ENCODE measurements around the gene INKA1. TPM values are rescaled to one million over a fixed set of nuclear protein-coding genes. Genes with fewer than 3 reads are reported as not detected.

Gene INKA1
- total RNA-seq: under 1 TPM; 0.50 to 0.70 TPM

GRCh38 chr3:49802719-49803464, at the start of gene INKA1:
INKA1 (plus strand) TSS chr3:49803261; CDS start chr3:49803393, 132 bp downstream.
- H3K36me3 Mint-ChIP-seq (ENCODE audit: low read depth): no peaks in the 10 kb centered on the region
- intact Hi-C loops (cut with DNase I, micrococcal nuclease): loop anchor here (1.0 to 5.0 kb wide), 13 partner anchors 11 to 424 kb away; partner anchors contain the start of genes IP6K1 (in 2 of the 2), AMIGO3 (in 1 of the 2), APEH (in 1 of the 2) and DAG1 (in 1 of the 2)
- peak; percentile 94 for DNase-seq
- H3K4me1 Mint-ChIP-seq: peaks cover 40% of the 10 kb centered on the region
- peak; percentile 87 for ATAC-seq
- peaks cover 10% of the 10 kb centered on the region for H3K27me3 Mint-ChIP-seq
- H3K27ac Mint-ChIP-seq: peak within 1 kb of the TSS; percentile 55
- CTCF ChIA-PET: interaction anchor here (0.5 to 5.2 kb wide), 30 partner anchors 10 to 1873 kb away, joined by 3 to 56 read pairs (median 3); partner anchors contain the start of genes IP6K1 and UBA7
- POLR2A ChIA-PET: interaction anchor here (0.6 to 2.9 kb wide), 2 partner anchors 10 to 36 kb away, joined by 4 to 16 read pairs; partner anchors contain the start of gene UBA7
- H3K4me3 Mint-ChIP-seq: peak within 1 kb of the TSS; percentile 79
- no peaks in the 10 kb centered on the region for H3K9me3 Mint-ChIP-seq (ENCODE audit: low read depth)

DNA sequence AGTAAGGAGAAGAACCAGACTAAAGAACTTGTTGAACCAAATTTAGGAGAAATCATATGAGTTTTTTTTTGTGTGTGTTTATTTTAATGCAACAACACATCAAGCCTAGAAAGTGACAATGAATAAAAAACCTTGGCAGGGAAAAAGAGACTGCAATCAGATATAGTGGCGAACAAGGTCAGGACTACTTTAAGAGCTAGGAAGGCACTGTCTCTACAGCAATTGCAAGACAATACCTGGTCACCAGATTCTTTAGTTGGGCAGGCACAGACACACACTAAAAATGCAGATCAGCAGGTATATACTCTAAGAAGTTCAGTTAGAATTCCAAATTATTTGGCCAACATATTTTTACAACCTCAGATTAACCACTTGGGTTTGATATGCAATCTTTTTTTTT, 48.5 kb upstream of the INKA1 start:
- H3K4me1 Mint-ChIP-seq: peaks cover 28% of the 10 kb centered on the region
- CTCF ChIA-PET: interaction anchor here (0.8 kb wide), 1 partner anchor 17 kb away, joined by 4 read pairs; no protein-coding TSS in a partner anchor
- POLR2A ChIA-PET: no interaction called here

DNA sequence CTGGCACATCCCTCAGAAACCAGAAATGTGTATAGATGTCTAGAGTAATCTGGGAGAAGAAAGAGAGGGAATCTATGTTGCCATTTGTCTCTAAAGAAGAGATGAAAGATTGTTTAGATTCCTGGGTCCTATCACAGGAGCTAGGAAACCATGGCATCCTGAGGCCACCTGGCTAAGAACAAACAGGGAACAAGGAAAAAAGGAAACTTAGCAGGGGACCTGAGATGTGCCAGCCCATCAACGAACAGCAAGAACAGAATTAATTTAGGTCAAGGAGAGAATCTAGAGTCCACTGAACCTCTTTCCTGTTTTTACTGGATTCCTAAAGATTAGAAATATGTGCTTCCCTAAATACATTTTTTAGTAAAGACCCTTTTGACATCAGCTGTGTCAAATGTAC, 47.0 kb upstream of the INKA1 start:
- Mint-ChIP-seq H3K27ac (no peak overlapping the region), H3K4me1 (peaks cover 28% of the 10 kb centered on the region), H3K36me3 (ENCODE audit: low read depth) (peaks cover 5% of the 10 kb centered on the region), H3K9me3 (ENCODE audit: low read depth) (no peaks in the 10 kb centered on the region), H3K27me3 (no peaks in the 10 kb centered on the region), H3K4me3 (no peak overlapping the region)
- POLR2A ChIA-PET: no interaction called here
- intact Hi-C loops (cut with DNase I, micrococcal nuclease): no loop called here
- CTCF ChIA-PET: no interaction called here
- DNase-seq (no peak), ATAC-seq (no peak)

More for the DNA sequence above, 48.5 kb upstream of the INKA1 start:
- Mint-ChIP-seq H3K36me3 (ENCODE audit: low read depth) (peaks cover 5% of the 10 kb centered on the region), H3K4me3 (no peak overlapping the region), H3K27me3 (no peaks in the 10 kb centered on the region), H3K9me3 (ENCODE audit: low read depth) (no peaks in the 10 kb centered on the region), H3K27ac (no peak overlapping the region)
- DNase-seq (no peak), ATAC-seq (no peak)
- intact Hi-C loops (cut with DNase I, micrococcal nuclease): no loop called here

GRCh38 chr3:49757197-49757596, 45.9 kb upstream of the INKA1 start:
- Mint-ChIP-seq H3K9me3 (ENCODE audit: low read depth) (no peaks in the 10 kb centered on the region), H3K27ac (no peak overlapping the region), H3K36me3 (ENCODE audit: low read depth) (peaks cover 5% of the 10 kb centered on the region), H3K27me3 (no peaks in the 10 kb centered on the region), H3K4me1 (peaks cover 28% of the 10 kb centered on the region), H3K4me3 (no peak overlapping the region)
- CTCF ChIA-PET: interaction anchor here (0.7 to 1.5 kb wide), 4 partner anchors 12 to 395 kb away, joined by 3 to 5 read pairs (median 4); partner anchors contain the start of gene INKA1
- ATAC-seq: no peak
- intact Hi-C loops (cut with DNase I, micrococcal nuclease): no loop called here
- POLR2A ChIA-PET: no interaction called here
- DNase-seq: no peak

DNA sequence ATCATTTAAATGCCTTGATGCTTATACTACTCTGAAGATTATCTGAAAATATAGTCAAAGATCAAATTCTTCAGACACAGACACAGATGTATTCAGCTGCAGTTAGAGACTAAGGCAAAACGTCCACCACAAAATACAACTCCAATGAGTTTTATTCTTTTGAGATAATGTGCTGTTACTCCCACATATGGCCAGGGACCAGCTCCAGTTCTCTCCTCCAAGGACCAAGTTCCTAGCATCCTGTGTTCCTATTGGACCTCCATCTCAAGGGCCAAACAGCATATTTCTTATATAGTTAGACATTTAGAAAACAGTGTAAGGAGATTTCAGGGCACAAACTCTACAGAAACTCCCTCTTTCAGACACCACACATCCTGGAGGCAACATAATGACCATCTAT, 43.8 kb upstream of the INKA1 start:
- no peak for ATAC-seq
- DNase-seq: no peak
- ChIA-PET POLR2A (no interaction called here), CTCF (interaction anchor here (1.0 kb wide), 1 partner anchor 44 kb away, joined by 3 read pairs; the partner anchor contains the start of gene INKA1)
- Mint-ChIP-seq H3K36me3 (ENCODE audit: low read depth) (peaks cover 2% of the 10 kb centered on the region), H3K9me3 (ENCODE audit: low read depth) (no peaks in the 10 kb centered on the region), H3K27me3 (no peaks in the 10 kb centered on the region), H3K27ac (no peak overlapping the region), H3K4me3 (no peak overlapping the region), H3K4me1 (peaks cover 22% of the 10 kb centered on the region)
- intact Hi-C loops (cut with DNase I, micrococcal nuclease): no loop called here

- no peaks in the 10 kb centered on the region for H3K27me3 Mint-ChIP-seq
- POLR2A ChIA-PET: interaction anchor here (0.6 kb wide), 1 partner anchor 22 kb away, joined by 6 read pairs; no protein-coding TSS in a partner anchor
- peaks cover 14% of the 10 kb centered on the region for H3K4me1 Mint-ChIP-seq
- CTCF ChIA-PET: interaction anchor here (0.7 to 0.9 kb wide), 2 partner anchors 15 to 17 kb away, joined by 3 read pairs; no protein-coding TSS in a partner anchor
- intact Hi-C loops (cut with DNase I, micrococcal nuclease): no loop called here
- H3K36me3 Mint-ChIP-seq (ENCODE audit: low read depth): peaks cover 6% of the 10 kb centered on the region
- no peak overlapping the region for H3K27ac Mint-ChIP-seq
- ATAC-seq: no peak
- no peak for DNase-seq
- no peaks in the 10 kb centered on the region for H3K9me3 Mint-ChIP-seq (ENCODE audit: low read depth)
- no peak overlapping the region for H3K4me3 Mint-ChIP-seq
These were observed 41.4 kb upstream of the INKA1 start for GRCh38 chr3:49761661-49762060.

DNA sequence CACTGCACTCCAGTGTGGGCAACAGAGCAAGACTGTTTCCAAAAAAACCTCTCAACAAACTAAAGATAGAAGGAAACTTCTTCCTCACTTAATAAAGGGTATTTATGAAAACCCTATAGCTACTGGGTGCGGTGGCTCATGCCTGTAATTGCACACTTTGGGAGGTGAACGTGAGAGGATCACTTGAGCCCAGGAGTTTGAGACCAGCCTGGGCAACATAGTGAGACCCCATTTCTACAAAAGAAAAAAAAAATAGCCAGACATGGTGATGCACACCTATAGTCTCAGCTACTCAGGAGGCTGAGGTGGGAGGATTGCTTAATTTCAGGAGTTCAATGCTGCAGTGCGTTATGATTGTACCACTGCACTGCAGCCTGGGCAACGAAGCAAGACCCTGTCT, 39.1 kb upstream of the INKA1 start:
- POLR2A ChIA-PET: interaction anchor here (0.6 kb wide), 1 partner anchor 157 kb away, joined by 3 read pairs; no protein-coding TSS in a partner anchor
- intact Hi-C loops (cut with DNase I, micrococcal nuclease): no loop called here
- H3K4me3 Mint-ChIP-seq: no peak overlapping the region

GRCh38 chr3:49769286-49769915, 33.7 kb upstream of the INKA1 start:
- POLR2A ChIA-PET: interaction anchor here (0.6 kb wide), 1 partner anchor 23 kb away, joined by 6 read pairs; no protein-coding TSS in a partner anchor
- no peaks in the 10 kb centered on the region for H3K27me3 Mint-ChIP-seq
- peak overlapping the region; percentile 9 for H3K27ac Mint-ChIP-seq
- intact Hi-C loops (cut with DNase I, micrococcal nuclease): no loop called here
- peaks cover 32% of the 10 kb centered on the region for H3K4me1 Mint-ChIP-seq
- no peaks in the 10 kb centered on the region for H3K9me3 Mint-ChIP-seq (ENCODE audit: low read depth)
- DNase-seq (no peak), ATAC-seq (peak; percentile 61)
- H3K4me3 Mint-ChIP-seq: no peak overlapping the region
- peaks cover 15% of the 10 kb centered on the region for H3K36me3 Mint-ChIP-seq (ENCODE audit: low read depth)
- CTCF ChIA-PET: interaction anchor here (0.6 to 1.1 kb wide), 5 partner anchors 12 to 491 kb away, joined by 3 to 4 read pairs (median 3); no protein-coding TSS in a partner anchor

More for the DNA sequence above, 39.1 kb upstream of the INKA1 start:
- Mint-ChIP-seq H3K4me1 (peaks cover 12% of the 10 kb centered on the region), H3K36me3 (ENCODE audit: low read depth) (peaks cover 6% of the 10 kb centered on the region), H3K27me3 (no peaks in the 10 kb centered on the region), H3K9me3 (ENCODE audit: low read depth) (no peaks in the 10 kb centered on the region), H3K27ac (no peak overlapping the region)
- CTCF ChIA-PET: no interaction called here
- ATAC-seq (no peak), DNase-seq (no peak)

DNA sequence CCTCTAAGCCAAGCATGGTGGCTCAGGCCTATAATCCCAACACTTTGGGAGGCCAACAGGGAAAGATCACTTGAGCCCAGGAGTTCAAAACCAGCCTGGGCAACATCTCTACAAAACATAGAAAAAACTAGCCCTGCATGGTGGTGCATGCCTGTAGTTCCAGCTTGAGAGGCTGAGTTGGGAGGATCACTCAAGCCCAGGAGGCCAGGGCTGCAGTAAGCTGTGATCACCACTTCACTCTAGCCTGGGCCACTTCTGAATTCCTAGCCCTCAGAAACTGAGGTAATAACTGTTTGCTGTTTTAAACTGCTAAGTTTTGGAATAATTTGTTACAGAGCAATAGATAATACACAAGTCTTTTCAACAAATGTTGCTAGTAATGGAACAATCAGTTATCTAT, 33.1 kb upstream of the INKA1 start:
- intact Hi-C loops (cut with DNase I, micrococcal nuclease): no loop called here
- H3K36me3 Mint-ChIP-seq (ENCODE audit: low read depth): peaks cover 14% of the 10 kb centered on the region
- DNase-seq (no peak), ATAC-seq (no peak)
- POLR2A ChIA-PET: no interaction called here
- no peaks in the 10 kb centered on the region for H3K9me3 Mint-ChIP-seq (ENCODE audit: low read depth)
- CTCF ChIA-PET: interaction anchor here (0.6 to 1.1 kb wide), 5 partner anchors 13 to 574 kb away, joined by 3 to 4 read pairs (median 3); no protein-coding TSS in a partner anchor
- H3K27me3 Mint-ChIP-seq: no peaks in the 10 kb centered on the region
- H3K27ac Mint-ChIP-seq: no peak overlapping the region
- H3K4me1 Mint-ChIP-seq: peaks cover 33% of the 10 kb centered on the region
- H3K4me3 Mint-ChIP-seq: no peak overlapping the region

GRCh38 chr3:49771340-49771938, 31.6 kb upstream of the INKA1 start:
- Mint-ChIP-seq H3K27ac (no peak overlapping the region), H3K4me1 (peaks cover 36% of the 10 kb centered on the region), H3K27me3 (no peaks in the 10 kb centered on the region), H3K36me3 (ENCODE audit: low read depth) (peaks cover 12% of the 10 kb centered on the region), H3K4me3 (no peak overlapping the region), H3K9me3 (ENCODE audit: low read depth) (no peaks in the 10 kb centered on the region)
- ATAC-seq: no peak
- CTCF ChIA-PET: interaction anchor here (1.0 kb wide), 1 partner anchor 32 kb away, joined by 4 read pairs; the partner anchor contains the start of gene INKA1
- POLR2A ChIA-PET: no interaction called here
- DNase-seq: no peak
- intact Hi-C loops (cut with DNase I, micrococcal nuclease): no loop called here

DNA sequence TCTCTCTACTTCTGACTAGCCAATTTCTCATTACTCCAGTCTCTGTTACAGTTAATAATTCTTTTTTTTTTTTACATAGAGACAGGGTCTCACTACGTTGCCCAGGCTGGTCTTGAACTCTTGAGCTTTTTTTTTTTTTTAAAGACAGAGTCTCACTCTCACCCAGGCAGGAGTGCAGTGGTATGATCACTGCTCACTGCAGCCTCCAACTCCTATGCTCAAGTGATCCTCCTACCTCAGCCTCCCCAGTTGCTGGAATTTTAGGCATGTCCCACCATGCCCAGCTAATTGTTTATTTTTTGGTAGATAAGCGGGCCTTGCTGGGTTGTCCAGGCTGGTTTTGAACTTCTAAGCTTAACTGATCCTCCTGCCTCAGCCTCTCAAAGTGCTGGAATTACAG, 30.4 kb upstream of the INKA1 start:
- ChIA-PET POLR2A (no interaction called here), CTCF (interaction anchor here (0.7 kb wide), 1 partner anchor 438 kb away, joined by 3 read pairs; no protein-coding TSS in a partner anchor)
- Mint-ChIP-seq H3K36me3 (ENCODE audit: low read depth) (peaks cover 19% of the 10 kb centered on the region), H3K9me3 (ENCODE audit: low read depth) (no peaks in the 10 kb centered on the region), H3K27ac (no peak overlapping the region), H3K4me1 (peaks cover 38% of the 10 kb centered on the region), H3K4me3 (no peak overlapping the region), H3K27me3 (no peaks in the 10 kb centered on the region)
- intact Hi-C loops (cut with DNase I, micrococcal nuclease): no loop called here
- DNase-seq: no peak
- no peak for ATAC-seq
